K562 (cell line): ENCODE results near the gene GLIS1. TPM values are rescaled to one million over a fixed set of nuclear protein-coding genes. Genes with fewer than 3 reads are reported as not detected.

ENCODE experiments used
- ATAC-seq: fragments of 200-7000 bp; cut with Tn5 transposase; 3 replicates; pipeline ENCODE4 v1.9.1; 2020; ENCODE audit warnings: moderate library complexity
- BruUV-seq: library from RNA; stranded (reverse); fragments of 400-500 nt; replicated peaks from 2 replicates; lab custom pipeline; 2021; lab: Mats Ljungman, UMichigan
- CTCF ChIA-PET: fragments of 300-600 bp; formaldehyde crosslinking; extraction: SDS; loops from one replicate; lab custom pipeline; 2021; ENCODE audit warnings: low intra/inter-chr PET ratio; lab: Yijun Ruan, JAX
- POLR2A ChIA-PET: fragments of 300-600, 350-650 bp; sonication (Branson Sonifier 250); formaldehyde crosslinking; extraction: SDS; loops from one replicate; lab custom pipeline; 2021; ENCODE audit warnings: antibody characterized with exemption, inconsistent platforms; lab: Yijun Ruan, JAX
- DNase-seq, 4 experiments: peaks; one replicate each; pipeline versions ENCODE4 v3.0.0 to v3.0.0-alpha.2; 2011 to 2018; ENCODE audit warnings: low spot score in 3 of 4, mixed read lengths in 3 of 4; ENCODE audit errors: extremely low read depth in 1 of 4
- FAIRE-seq: peaks from 2 replicates; lab custom pipeline; 2011; peaks lifted over from hg19 to GRCh38; lab: Jason Lieb, UNC
- H2AFZ ChIP-seq: 2 replicates; pipeline ENCODE4 v1.6.0; 2011; ENCODE audit warnings: low read depth, low read length, control low read depth, inconsistent platforms
- H3K27ac ChIP-seq: fragments of 200-600 bp; 3 replicates; pipeline ENCODE4 v1.8.0; 2011; ENCODE audit warnings: low read depth, mild to moderate bottlenecking, control low read depth, inconsistent platforms, low read length, moderate library complexity, mixed read lengths; ENCODE audit errors: extremely low read depth
- H3K27me3 ChIP-seq, 2 experiments: fragments of 300-600 bp in 1 of 2; 2 replicates in 1 of 2; 3 replicates in 1 of 2; pipeline versions ENCODE4 v1.6.0 to v1.8.0; 2011; ENCODE audit warnings: inconsistent platforms in 2 of 2, low read length in 2 of 2, mild to moderate bottlenecking in 1 of 2, mixed read lengths in 1 of 2, moderate library complexity in 1 of 2; ENCODE audit not compliant: control insufficient read depth in 2 of 2, insufficient read depth in 2 of 2
- H3K36me3 ChIP-seq: fragments of 300-600 bp; 3 replicates; pipeline ENCODE4 v1.8.0; 2011; ENCODE audit warnings: mild to moderate bottlenecking, low read length, inconsistent platforms; ENCODE audit not compliant: control insufficient read depth, insufficient read depth
- H3K4me1 ChIP-seq, 2 experiments: fragments of 200-600 bp in 1 of 2; replicated peaks in 1 of 2; 2 replicates in 1 of 2; 3 replicates in 1 of 2; pipeline versions ENCODE4 v1.5.1 to v1.8.0; 2011; ENCODE audit warnings: inconsistent platforms in 2 of 2, low read length in 2 of 2, mild to moderate bottlenecking in 1 of 2, mixed read lengths in 1 of 2, moderate library complexity in 1 of 2; ENCODE audit not compliant: control insufficient read depth in 2 of 2, insufficient read depth in 2 of 2
- H3K4me2 ChIP-seq: 2 replicates; pipeline ENCODE4 v1.6.1; 2011; ENCODE audit warnings: low read length, control low read depth, inconsistent platforms, mixed read lengths; ENCODE audit not compliant: insufficient read depth
- H3K4me3 ChIP-seq: fragments of 200-600 bp; sonication (generic), shearing (Covaris generic); 2 replicates; pipeline ENCODE4 v1.5.1; 2016; ENCODE audit warnings: control low read depth, inconsistent platforms
- H3K79me2 ChIP-seq: fragments of 200-600 bp; 3 replicates; pipeline ENCODE4 v1.8.0; 2011; ENCODE audit warnings: low read length, inconsistent platforms; ENCODE audit not compliant: control insufficient read depth, insufficient read depth
- H3K9ac ChIP-seq, 2 experiments: 2 replicates each; pipeline versions ENCODE4 v1.6.0 to v1.6.1; 2011; ENCODE audit warnings: low read depth in 2 of 2, low read length in 2 of 2, control low read depth in 1 of 2, inconsistent platforms in 1 of 2, mild to moderate bottlenecking in 1 of 2, mixed read lengths in 1 of 2; ENCODE audit not compliant: insufficient read depth in 1 of 2
- H3K9me1 ChIP-seq: one replicate; pipeline ENCODE4 v1.6.0; 2011; ENCODE audit warnings: inconsistent platforms, mild to moderate bottlenecking, low read length, moderate library complexity; ENCODE audit not compliant: control insufficient read depth, insufficient read depth
- H3K9me3 ChIP-seq: replicated peaks from 2 replicates; pipeline ENCODE4 v1.5.1; 2011; ENCODE audit warnings: low read depth, low read length, inconsistent platforms; ENCODE audit not compliant: control insufficient read depth, insufficient read depth
- H4K20me1 ChIP-seq: replicated peaks from 2 replicates; pipeline ENCODE4 v1.6.1; 2011; ENCODE audit warnings: low read length, inconsistent platforms, mixed read lengths; ENCODE audit not compliant: control insufficient read depth, insufficient read depth
- FOXM1 ChIP-seq, 2 experiments: fragments of 450-650 bp in 1 of 2; sonication (generic) in 1 of 2; formaldehyde crosslinking in 1 of 2; IDR thresholded peaks; 2 replicates each; pipeline versions ENCODE4 v1.6.1 to v1.9.0; 2017 to 2022; ENCODE audit warnings: low read depth in 2 of 2, mild to moderate bottlenecking in 2 of 2, missing genetic modification reagents in 1 of 2, moderate library complexity in 1 of 2
- HINFP ChIP-seq: fragments of 450-650 bp; conservative IDR thresholded peaks from 2 replicates; pipeline ENCODE4 v1.6.1; 2016; ENCODE audit warnings: missing genetic modification characterization, low read depth, mild to moderate bottlenecking, control low read depth, missing compliant biosample characterization
- SMAD3 ChIP-seq: fragments of 450-650 bp; formaldehyde crosslinking; conservative IDR thresholded peaks from 2 replicates; pipeline ENCODE4 v1.4.0; 2020; ENCODE audit warnings: mild to moderate bottlenecking
- ZNF175 ChIP-seq: fragments of 200-800 bp; sonication (Bioruptor generic); IDR thresholded peaks from 2 replicates; pipeline ENCODE4 v1.6.1; 2016; ENCODE audit warnings: low read depth, mild to moderate bottlenecking, missing genetic modification characterization, missing compliant biosample characterization
- ZNF277 ChIP-seq: fragments of 250-450 bp; sonication (Bioruptor Pico); IDR thresholded peaks from 2 replicates; pipeline ENCODE4 v1.8.0; 2022; ENCODE audit warnings: inconsistent platforms, mild to moderate bottlenecking, moderate library complexity, borderline replicate concordance
- ZNF280A ChIP-seq: fragments of 450-650 bp; IDR thresholded peaks from 2 replicates; pipeline ENCODE4 v1.6.1; 2018; ENCODE audit warnings: mild to moderate bottlenecking, low read depth; ENCODE audit not compliant: partially characterized antibody
- ZNF431 ChIP-seq: sonication (generic); formaldehyde crosslinking; IDR thresholded peaks from 2 replicates; pipeline ENCODE4 v1.8.0; 2022; ENCODE audit warnings: mild to moderate bottlenecking, missing genetic modification reagents
- ZNF778 ChIP-seq: fragments of 450-650 bp; formaldehyde crosslinking; IDR thresholded peaks from 2 replicates; pipeline ENCODE4 v1.4.0; 2020; ENCODE audit warnings: mild to moderate bottlenecking, moderate library complexity
- WGBS: fragments of 100-300 bp; shearing (Covaris generic); methylation state at CpG from one replicate; pipeline ENCODE4 v1.1.6; 2016; ENCODE audit warnings: low coverage, mixed read lengths; ENCODE audit not compliant: insufficient coverage; ENCODE audit errors: missing lambda C conversion rate; 5-methylcytosine and 5-hydroxymethylcytosine counted together
- in situ Hi-C: fragments of 300-500 bp; cut with MboI; formaldehyde crosslinking; loops from 4 replicates; pipeline ENCODE4 v1.15.0; 2018; ENCODE audit warnings: inconsistent platforms, mixed read lengths
- intact Hi-C: fragments of 100-400 bp; cut with micrococcal nuclease; formaldehyde crosslinking; loops from 2 replicates; pipeline ENCODE4 v1.14.2; 2022
- polyA plus RNA-seq, 8 experiments: library from polyadenylated mRNA; depleted of rRNA in 4 of 8; stranded (reverse) in 5 of 8; unstranded in 3 of 8; fragments of >200 nt; fragmentation: Nextera tagmentation in 2 of 8; fragmentation: Illumina TruSeq in 1 of 8; extraction: Ambion mirVana in 2 of 8; extraction: Trizol in 1 of 8; gene quantifications; 2 replicates each; pipeline versions ENCODE4 v1.2.1 to v1.2.3, GENCODE V29; 2011 to 2014; ENCODE audit warnings: inconsistent platforms in 1 of 8, missing spikeins in 1 of 8
- total RNA-seq, 7 experiments: library from RNA; depleted of rRNA in 6 of 7; stranded (reverse); fragments of >200 nt in 6 of 7; fragmentation: Illumina TruSeq in 2 of 7; extraction: Trizol in 2 of 7; gene quantifications; 2 replicates each; pipeline versions ENCODE4 v1.2.1 to v1.2.3, GENCODE V29; 2011 to 2021; ENCODE audit warnings: low replicate concordance in 1 of 7

GLIS1 gene
- total and polyA plus RNA-seq, 9 of the 15 experiments (the other 6 are each of a cell fraction or from before 2014, with no cell fraction given) = not detected

- TF ChIP-seq FOXM1 (IDR thresholded peaks at IDR 0.05; ENCODE audit: low read depth) (no peak), FOXM1 (CRISPR knock-in tag; IDR thresholded peaks at IDR 0.05; ENCODE audit: low read depth) (no peak), HINFP (tag) (no peak)
Measured at GRCh38 chr1:53595906-53596305, 143.1 kb downstream of the GLIS1 start (continued).

- no TSS peak for BruUV-seq
- no peak for TF ChIP-seq ZNF175 (CRISPR knock-in tag)
- TF ChIP-seq ZNF277 (CRISPR knock-in tag) = no peak
- TF ChIP-seq ZNF280A = no peak
- no peak for TF ChIP-seq SMAD3 (CRISPR knock-in tag)
- no peak for TF ChIP-seq ZNF778 (CRISPR knock-in tag)
- no peak for TF ChIP-seq ZNF431
- TF ChIP-seq, all 486 proteins: peak for 0
- Histone ChIP-seq H2AFZ (no peak overlapping the region), H3K9me3 (no peaks in the 10 kb centered on the region), H3K4me1 (peaks cover 0 to 11% of the 10 kb centered on the region in 2 experiments; a peak in 2 of 5 replicates), H3K27ac (no peak overlapping the region), H4K20me1 (peaks cover 29% of the 10 kb centered on the region), H3K9me1 (no peaks in the 10 kb centered on the region), H3K9ac (no peak overlapping the region), H3K4me3 (no peak overlapping the region), H3K4me2 (no peak overlapping the region), H3K36me3 (no peaks in the 10 kb centered on the region), H3K27me3 (peaks cover 37 to 71% of the 10 kb centered on the region in 2 experiments), H3K79me2 (no peaks in the 10 kb centered on the region)
- no peak for DNase-seq
- in situ Hi-C loops = no loop called here
- intact Hi-C loops = loop anchor here (1.0 kb wide), 1 partner anchor 109 kb away; no protein-coding TSS in a partner anchor
- POLR2A ChIA-PET = interaction anchor here (2.1 kb wide), 1 partner anchor 10 kb away, joined by 5 read pairs; no protein-coding TSS in a partner anchor
- FAIRE-seq = no peak
- WGBS = 12% methylated on average over 31 of the region's 31 CpGs
- CTCF ChIA-PET = interaction anchor here (1.8 kb wide), 1 partner anchor 109 kb away, joined by 9 read pairs; no protein-coding TSS in a partner anchor
- ATAC-seq = no peak
Measured at GRCh38 chr1:53594391-53595180, 144.4 kb downstream of the GLIS1 start.
